Measurements from ENCODE around the gene PP2D1.

The PP2D1 gene

GRCh38 chr3:20043825-20044224 is 31.8 kb upstream of the PP2D1 start:
- peak overlapping the region; percentile 64 for H3K27ac ChIP-seq
- TF ChIP-seq, protein P1, sequence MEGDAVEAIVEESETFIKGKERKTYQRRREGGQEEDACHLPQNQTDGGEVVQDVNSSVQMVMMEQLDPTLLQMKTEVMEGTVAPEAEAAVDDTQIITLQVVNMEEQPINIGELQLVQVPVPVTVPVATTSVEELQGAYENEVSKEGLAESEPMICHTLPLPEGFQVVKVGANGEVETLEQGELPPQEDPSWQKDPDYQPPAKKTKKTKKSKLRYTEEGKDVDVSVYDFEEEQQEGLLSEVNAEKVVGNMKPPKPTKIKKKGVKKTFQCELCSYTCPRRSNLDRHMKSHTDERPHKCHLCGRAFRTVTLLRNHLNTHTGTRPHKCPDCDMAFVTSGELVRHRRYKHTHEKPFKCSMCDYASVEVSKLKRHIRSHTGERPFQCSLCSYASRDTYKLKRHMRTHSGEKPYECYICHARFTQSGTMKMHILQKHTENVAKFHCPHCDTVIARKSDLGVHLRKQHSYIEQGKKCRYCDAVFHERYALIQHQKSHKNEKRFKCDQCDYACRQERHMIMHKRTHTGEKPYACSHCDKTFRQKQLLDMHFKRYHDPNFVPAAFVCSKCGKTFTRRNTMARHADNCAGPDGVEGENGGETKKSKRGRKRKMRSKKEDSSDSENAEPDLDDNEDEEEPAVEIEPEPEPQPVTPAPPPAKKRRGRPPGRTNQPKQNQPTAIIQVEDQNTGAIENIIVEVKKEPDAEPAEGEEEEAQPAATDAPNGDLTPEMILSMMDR (conservative IDR thresholded peaks at IDR 0.05): no peak

DNA sequence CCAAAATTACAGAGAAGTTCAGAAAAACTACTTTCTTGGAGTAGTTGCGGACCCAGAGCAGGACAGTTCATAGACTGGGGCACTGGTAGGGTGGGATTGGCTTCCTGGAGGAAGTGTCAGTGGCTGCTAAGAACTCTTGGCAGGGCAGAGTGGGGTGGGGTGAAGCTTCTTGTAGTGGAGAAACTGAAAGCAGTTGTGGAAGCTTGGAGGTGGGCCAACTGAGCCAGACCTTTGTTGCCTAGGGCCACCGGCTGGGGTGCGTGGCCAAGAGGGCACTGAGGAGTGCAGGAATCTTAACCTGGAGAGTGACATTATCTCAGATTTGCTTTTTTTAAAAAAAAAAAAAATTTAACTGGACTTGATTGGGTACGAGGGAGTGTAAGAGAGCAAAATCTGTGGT is 31.3 kb upstream of the PP2D1 start:
- peak overlapping the region; percentile 64 for H3K27ac ChIP-seq
- TF ChIP-seq, protein P1 (conservative IDR thresholded peaks at IDR 0.05): no peak

GRCh38 chr3:20042331-20042730 is 30.3 kb upstream of the PP2D1 start:
- TF ChIP-seq, protein P1 (conservative IDR thresholded peaks at IDR 0.05): no peak
- peak overlapping the region; percentile 92 for H3K27ac ChIP-seq

DNA sequence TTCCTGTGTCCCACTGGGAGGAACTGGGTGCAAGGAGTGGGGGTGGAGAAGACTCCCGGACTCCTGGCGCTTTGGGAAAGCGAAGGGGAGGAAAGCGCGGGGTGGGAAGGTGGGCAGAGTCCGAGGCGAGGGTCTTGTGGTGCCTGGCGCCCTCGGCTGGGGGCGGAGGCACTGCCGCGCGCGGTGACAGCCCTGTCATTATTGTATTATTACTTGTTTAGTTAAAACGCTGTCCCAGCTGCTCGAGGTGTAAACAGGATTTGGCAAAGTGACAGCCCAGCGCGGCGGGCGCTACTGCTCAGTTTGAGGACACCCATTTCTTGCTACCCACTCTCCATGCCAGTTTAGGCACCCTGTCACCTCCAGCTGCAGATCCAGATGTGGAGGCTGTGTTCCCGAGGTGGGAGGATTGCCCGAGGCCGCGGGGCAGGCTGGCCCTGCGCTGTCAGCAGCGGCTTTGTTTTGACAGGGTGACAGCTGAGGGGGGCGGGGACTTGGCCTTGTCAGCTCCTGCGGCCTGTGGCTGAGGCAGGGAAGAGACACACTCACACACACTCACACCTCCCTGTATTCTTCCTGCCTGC is 29.2 kb upstream of the PP2D1 start:
- TF ChIP-seq, protein P1 (conservative IDR thresholded peaks at IDR 0.05): no peak
- H3K27ac ChIP-seq: peak overlapping the region; percentile 92

DNA sequence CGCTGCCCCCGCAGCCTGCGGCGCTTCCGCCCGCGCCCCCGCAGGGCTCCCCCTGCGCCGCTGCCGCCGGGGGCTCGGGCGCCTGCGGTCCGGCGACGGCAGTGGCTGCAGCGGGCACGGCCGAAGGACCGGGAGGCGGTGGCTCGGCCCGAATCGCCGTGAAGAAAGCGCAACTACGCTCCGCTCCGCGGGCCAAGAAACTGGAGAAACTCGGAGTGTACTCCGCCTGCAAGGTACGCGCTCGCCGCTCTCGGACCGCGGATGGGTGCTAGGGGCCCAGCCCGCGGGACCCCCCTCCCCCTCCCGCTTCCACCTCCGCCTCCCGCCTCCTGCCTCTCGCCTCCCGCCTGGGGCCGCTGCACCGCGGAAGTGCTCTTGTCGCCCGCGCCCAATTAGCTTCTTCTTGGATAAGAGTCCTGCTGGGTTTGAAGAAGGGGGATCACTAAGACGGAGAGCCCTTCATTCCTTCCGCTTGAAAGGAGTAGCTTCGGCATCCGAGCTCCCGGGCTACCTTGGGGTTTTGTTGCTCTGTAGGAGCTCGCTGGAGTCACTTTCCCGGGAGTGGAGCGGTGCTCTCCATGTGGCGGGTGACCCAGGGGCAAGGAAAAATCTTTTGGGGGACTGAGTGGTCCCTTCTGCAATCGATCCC is 28.6 kb upstream of the PP2D1 start:
- TF ChIP-seq, protein P1 (conservative IDR thresholded peaks at IDR 0.05): peak; percentile 24; the same call in 1 of the 2 replicates
- peak overlapping the region; percentile 92 for H3K27ac ChIP-seq

GRCh38 chr3:20039765-20040547 is 27.9 kb upstream of the PP2D1 start, which contains the start of gene KAT2B:
KAT2B (plus strand) TSS chr3:20040446; CDS start chr3:20040478, 32 bp downstream.
- TF ChIP-seq, protein P1 (conservative IDR thresholded peaks at IDR 0.05): peak; percentile 82
- H3K27ac ChIP-seq: peak within 1 kb of the TSS; percentile 92

GRCh38 chr3:20039466-20039764 is 27.4 kb upstream of the PP2D1 start:
- H3K27ac ChIP-seq: peak overlapping the region; percentile 92
- TF ChIP-seq, protein P1 (conservative IDR thresholded peaks at IDR 0.05): no peak
